Prostate gland (tissue), 2 donors: ENCODE data around the gene UTP4.
A peak's percentile ranks its signal among the peaks of the same experiment; 100 is the strongest.

Experiments used
- CTCF ChIP-seq, 4 experiments: fragments of 200-600 bp in 2 of 4; fragments of 450-650 bp in 2 of 4; sonication (generic) in 2 of 4; IDR thresholded peaks; 1 replicate in 3 of 4; 2 replicates in 1 of 4; pipeline ENCODE4 v1.5.1; 2016 to 2019; ENCODE audit warnings: antibody characterized with exemption in 4 of 4, mild to moderate bottlenecking in 2 of 4, moderate library complexity in 2 of 4
- POLR2A ChIP-seq: fragments of 450-650 bp; IDR thresholded peaks from one replicate; pipeline ENCODE4 v1.6.1; 2016; ENCODE audit warnings: antibody characterized with exemption, mild to moderate bottlenecking
- POLR2AphosphoS5 ChIP-seq: sonication (generic); formaldehyde crosslinking; IDR thresholded peaks from one replicate; pipeline ENCODE4 v1.6.1; 2017; ENCODE audit warnings: antibody characterized with exemption

DNA sequence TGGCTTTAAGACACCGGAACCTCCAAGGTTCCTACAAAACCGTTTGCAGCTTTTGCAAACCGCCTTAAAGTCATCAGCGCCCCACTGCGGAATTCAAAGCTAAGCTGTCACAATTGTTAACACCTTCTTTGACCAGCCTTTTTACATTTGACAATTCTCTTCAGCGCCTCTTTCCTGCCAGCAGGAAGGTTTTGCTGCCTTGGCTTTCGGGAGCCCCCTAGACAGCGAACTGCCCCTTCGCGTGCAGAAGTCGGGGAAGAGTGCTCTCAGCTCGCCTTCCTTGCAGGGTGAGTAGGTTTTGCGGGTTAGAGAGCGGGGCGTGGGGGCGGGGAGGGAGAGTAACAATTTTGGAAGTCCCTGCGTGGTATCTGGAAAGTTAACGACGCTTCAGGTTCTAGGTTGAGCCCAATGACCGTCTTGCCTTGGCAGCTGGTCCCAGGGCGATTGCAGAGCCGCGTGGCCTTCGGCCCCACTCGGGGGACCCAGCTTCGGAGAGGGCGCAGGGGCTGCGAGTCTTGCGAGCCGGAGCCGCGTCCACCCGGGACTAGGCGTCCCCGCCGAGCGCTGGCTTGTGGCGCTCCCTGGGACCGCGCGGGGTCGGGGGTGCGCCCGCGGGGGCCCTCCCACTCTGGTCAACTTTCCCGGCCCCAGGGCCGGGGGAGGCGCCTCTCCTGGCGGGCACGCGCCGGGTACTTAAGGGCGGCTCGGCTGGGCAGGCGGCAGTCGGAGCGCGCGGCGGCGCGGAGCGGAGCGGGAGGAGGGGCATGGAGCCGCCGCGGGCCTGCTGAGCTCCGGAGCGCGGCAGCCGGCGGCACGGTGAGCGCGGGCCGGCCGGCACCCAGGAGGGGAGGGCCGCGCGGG, 26.7 kb upstream of the UTP4 start, which contains the start of gene HAS3:
- TF ChIP-seq CTCF (IDR thresholded peaks at IDR 0.05) (peak in 2 of 4 experiments; percentile 23 to 39), POLR2A (peak; percentile 56), POLR2AphosphoS5 (peak; percentile 34)
